ENCODE data around the gene LRRC2.

Gene LRRC2

GRCh38 chr3:46574243-46574646, 8.1 kb upstream of the LRRC2 start:
- DNase-seq (ENCODE audit: low read depth): no peak
- H3K4me3 ChIP-seq (ENCODE audit: low read length): no peak overlapping the region
- TF ChIP-seq CTCF (conservative IDR thresholded peaks at IDR 0.05; ENCODE audit: low read length): no peak

GRCh38 chr3:46573701-46574100, 7.6 kb upstream of the LRRC2 start:
- H3K4me3 ChIP-seq (ENCODE audit: low read length): no peak overlapping the region
- TF ChIP-seq CTCF (conservative IDR thresholded peaks at IDR 0.05; ENCODE audit: low read length): no peak
- no peak for DNase-seq (ENCODE audit: low read depth)

DNA sequence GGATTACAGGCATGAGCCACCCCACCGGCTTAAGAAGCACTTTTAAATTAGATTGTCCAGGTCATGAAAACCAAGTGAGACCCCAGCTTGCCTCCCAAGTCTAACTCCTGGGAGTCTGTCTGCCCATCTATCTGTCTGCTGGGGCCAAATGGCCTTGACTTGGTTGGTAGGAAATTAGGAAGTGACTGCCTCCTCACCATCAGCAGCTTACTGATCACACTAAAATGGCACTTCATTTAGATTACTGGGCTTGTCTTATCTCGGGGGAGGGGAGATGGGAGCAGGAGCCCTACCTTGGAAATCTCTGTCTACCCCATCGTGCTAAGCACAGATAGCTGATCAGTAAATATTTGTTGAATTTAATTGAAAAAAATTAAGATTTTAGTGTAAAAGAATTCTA, 5.6 kb upstream of the LRRC2 start:
- no peak for TF ChIP-seq CTCF (conservative IDR thresholded peaks at IDR 0.05; ENCODE audit: low read length)
- no peak for DNase-seq (ENCODE audit: low read depth)

GRCh38 chr3:46565607-46566039, 479 bp downstream of the LRRC2 start:
- TF ChIP-seq CTCF (conservative IDR thresholded peaks at IDR 0.05; ENCODE audit: low read length): peak; percentile 8; the same call in 1 of the 2 replicates
- H3K4me3 ChIP-seq (ENCODE audit: low read length): peak overlapping the region; percentile 67

More for the DNA sequence above, 5.6 kb upstream of the LRRC2 start:
- no peak overlapping the region for H3K4me3 ChIP-seq (ENCODE audit: low read length)

DNA sequence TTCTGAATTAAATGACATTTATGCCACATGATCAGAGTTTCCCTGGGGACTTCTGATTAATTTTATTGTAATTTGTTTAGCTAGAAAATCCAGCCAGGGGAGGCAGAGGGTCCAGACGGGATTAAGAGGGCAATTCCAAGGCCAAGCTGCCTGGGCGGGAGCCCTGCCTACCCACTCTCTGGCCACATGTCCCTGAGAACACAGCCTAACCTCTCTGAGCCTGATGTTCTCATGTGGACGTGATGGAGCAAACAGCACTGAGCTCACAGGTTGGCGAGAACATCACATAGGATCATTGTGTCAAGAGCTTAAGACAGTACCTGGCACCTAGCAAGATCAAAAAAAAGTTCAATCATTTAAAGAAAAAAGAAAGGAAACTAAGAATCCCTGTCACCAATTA, 1.0 kb downstream of the LRRC2 start:
- no peak for DNase-seq (ENCODE audit: low read depth)
- TF ChIP-seq CTCF (conservative IDR thresholded peaks at IDR 0.05; ENCODE audit: low read length): no peak
- peak overlapping the region; percentile 67 for H3K4me3 ChIP-seq (ENCODE audit: low read length)

More at GRCh38 chr3:46565607-46566039, 479 bp downstream of the LRRC2 start:
- DNase-seq (ENCODE audit: low read depth): no peak

DNA sequence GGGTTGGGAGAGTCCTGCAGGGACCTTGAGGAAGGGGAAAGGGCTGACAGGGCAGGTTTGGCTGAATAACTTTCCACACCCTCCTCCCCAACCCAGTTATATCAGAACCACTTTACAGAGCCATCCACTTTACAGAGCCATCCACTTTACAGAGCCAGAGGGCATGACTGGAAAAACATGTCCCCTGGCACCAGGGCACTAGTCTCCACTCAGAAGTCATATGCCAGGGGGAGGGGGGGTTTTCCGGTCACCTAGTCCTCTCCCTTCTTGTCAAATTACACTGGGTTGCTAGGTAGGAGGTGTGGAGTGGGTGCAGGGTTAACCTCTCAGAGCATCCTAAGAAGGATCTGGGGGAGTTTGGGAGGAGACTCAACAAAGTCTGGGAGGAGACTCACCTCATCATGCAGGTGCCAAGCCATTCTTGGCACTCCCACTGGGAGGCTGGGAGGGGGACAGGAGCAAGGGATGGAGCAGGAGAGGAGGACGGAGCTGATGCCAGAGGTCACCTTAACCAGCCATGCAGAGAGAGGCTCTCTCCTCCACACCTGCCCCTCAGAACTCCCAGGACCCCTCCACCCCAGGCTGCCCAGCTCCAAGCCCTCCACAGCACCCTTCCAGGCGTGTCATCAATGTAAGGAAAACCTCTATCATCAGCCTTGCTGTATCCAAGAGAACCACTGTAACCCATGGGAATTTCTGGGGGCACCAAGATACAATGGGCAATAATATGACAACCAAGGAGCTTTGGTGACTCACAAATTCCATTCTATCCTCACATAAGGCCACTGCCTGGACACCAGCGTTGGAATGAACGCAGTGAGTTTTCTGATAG, 1.7 kb downstream of the LRRC2 start:
- DNase-seq (ENCODE audit: low read depth): peak; percentile 70
- no peak for TF ChIP-seq CTCF (conservative IDR thresholded peaks at IDR 0.05; ENCODE audit: low read length)
- no peak overlapping the region for H3K4me3 ChIP-seq (ENCODE audit: low read length)

DNA sequence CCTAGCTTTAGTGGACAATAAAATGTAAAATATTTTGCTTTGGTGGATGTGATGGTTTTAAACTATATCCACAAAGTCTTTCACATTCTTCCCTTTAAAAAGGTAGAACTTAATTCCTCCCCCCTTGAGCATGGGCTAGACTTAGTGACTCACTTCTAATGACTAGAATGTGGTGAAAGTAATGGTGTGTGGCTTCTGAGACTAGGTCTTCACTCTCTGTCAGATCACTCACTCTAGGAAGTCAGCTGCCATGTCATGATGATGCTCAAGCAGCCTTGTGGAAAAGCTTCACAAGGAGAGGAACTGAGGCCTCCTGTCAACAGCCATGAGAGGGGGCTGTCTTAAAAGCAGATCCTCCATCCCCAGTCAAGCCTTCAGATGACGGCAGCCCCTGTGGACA, 4.2 kb downstream of the LRRC2 start:
- H3K4me3 ChIP-seq (ENCODE audit: low read length): no peak overlapping the region
- DNase-seq (ENCODE audit: low read depth): no peak
- no peak for TF ChIP-seq CTCF (conservative IDR thresholded peaks at IDR 0.05; ENCODE audit: low read length)
